ENCODE results near the gene BCAS3.

- TF ChIP-seq CTCF (IDR thresholded peaks at IDR 0.05; ENCODE audit: poor library complexity, severe bottlenecking) (no peak), EZH2 (IDR thresholded peaks at IDR 0.05; ENCODE audit: borderline replicate concordance, insufficient read depth, low read length, poor library complexity, severe bottlenecking) (no peak), REST (IDR thresholded peaks at IDR 0.05; ENCODE audit: borderline replicate concordance) (no peak), POLR2AphosphoS5 (IDR thresholded peaks at IDR 0.05) (no peak), EP300 (conservative IDR thresholded peaks at IDR 0.05; ENCODE audit: poor library complexity, severe bottlenecking) (no peak)
Measured at GRCh38 chr17:61313461-61314326, 636.0 kb downstream of the BCAS3 start.
